MM.1S (cell line): ENCODE data around the gene L3MBTL4.
"Not testable (repeated sequence)": the region's sequence is repeated elsewhere in the genome, so short reads cannot be mapped to it uniquely, and the experiment has no call there.

Experiments used
- DNase-seq: peaks from one replicate; pipeline ENCODE4 v3.0.0-alpha.2; 2015
- H2AFZ ChIP-seq: fragments of 300-600 bp; sonication (generic); 2 replicates; pipeline ENCODE4 v1.6.0; 2016; ENCODE audit warnings: antibody characterized with exemption, low read length
- H3F3A ChIP-seq: fragments of 300-600 bp; sonication (generic); 2 replicates; pipeline ENCODE4 v1.6.1; 2016; ENCODE audit warnings: mild to moderate bottlenecking, antibody characterized with exemption, low read length, moderate library complexity, mixed read lengths; ENCODE audit not compliant: insufficient read depth
- H3K27ac ChIP-seq: fragments of 300-600 bp; sonication (generic); 2 replicates; pipeline ENCODE4 v1.5.1; 2016; ENCODE audit warnings: mild to moderate bottlenecking, low read length
- H3K27me3 ChIP-seq: fragments of 300-600 bp; sonication (generic); replicated peaks from 2 replicates; pipeline ENCODE4 v1.6.0; 2016; ENCODE audit warnings: low read length; ENCODE audit not compliant: insufficient read depth
- H3K36me3 ChIP-seq: fragments of 300-600 bp; sonication (generic); replicated peaks from 2 replicates; pipeline ENCODE4 v1.6.1; 2016; ENCODE audit warnings: mild to moderate bottlenecking, low read length, mixed read lengths; ENCODE audit not compliant: insufficient read depth
- H3K4me1 ChIP-seq: fragments of 300-600 bp; sonication (generic); 2 replicates; pipeline ENCODE4 v1.6.1; 2016; ENCODE audit warnings: low read length, mixed read lengths
- H3K4me2 ChIP-seq: fragments of 300-600 bp; sonication (generic); 2 replicates; pipeline ENCODE4 v1.6.0; 2016; ENCODE audit warnings: low read depth, low read length
- H3K4me3 ChIP-seq: fragments of 300-600 bp; sonication (generic); 2 replicates; pipeline ENCODE4 v1.5.1; 2016; ENCODE audit warnings: low read length, mixed read lengths
- H3K79me2 ChIP-seq: fragments of 300-600 bp; sonication (generic); 2 replicates; pipeline ENCODE4 v1.6.1; 2016; ENCODE audit warnings: mixed run types, low read length, mixed read lengths
- H3K9ac ChIP-seq: fragments of 300-600 bp; sonication (generic); 2 replicates; pipeline ENCODE4 v1.6.1; 2016; ENCODE audit warnings: low read length, mixed read lengths
- H3K9me2 ChIP-seq: fragments of 300-600 bp; sonication (generic); replicated peaks from 2 replicates; pipeline ENCODE4 v1.6.1; 2016; ENCODE audit warnings: mild to moderate bottlenecking, low read length, mixed read lengths; ENCODE audit not compliant: insufficient read depth
- H3K9me3 ChIP-seq: fragments of 300-600 bp; sonication (generic); replicated peaks from 2 replicates; pipeline ENCODE4 v1.6.1; 2016; ENCODE audit warnings: mild to moderate bottlenecking, low read length, mixed read lengths; ENCODE audit not compliant: insufficient read depth
- H4K20me1 ChIP-seq: fragments of 300-600 bp; sonication (generic); 2 replicates; pipeline ENCODE4 v1.6.1; 2016; ENCODE audit warnings: mild to moderate bottlenecking, low read length, moderate library complexity, mixed read lengths; ENCODE audit not compliant: insufficient read depth
- CTCF ChIP-seq: fragments of 300-600 bp; sonication (generic); IDR thresholded peaks from 2 replicates; pipeline ENCODE4 v1.5.1; 2016; ENCODE audit warnings: antibody characterized with exemption, low read length, mixed read lengths
- EZH2 ChIP-seq: fragments of 300-600 bp; sonication (generic); optimal IDR thresholded peaks from 2 replicates; pipeline ENCODE3; 2017; ENCODE audit warnings: low read depth, mild to moderate bottlenecking, antibody characterized with exemption, low read length, mixed read lengths
- EZH2phosphoT487 ChIP-seq: fragments of 300-600 bp; sonication (generic); IDR thresholded peaks from 2 replicates; pipeline ENCODE4 v1.6.1; 2018; ENCODE audit warnings: antibody characterized with exemption, low read length

Gene L3MBTL4

GRCh38 chr18:6270771-6271216 lies 143.9 kb downstream of the L3MBTL4 start:
- Histone ChIP-seq H3K4me1 (no peaks in the 10 kb centered on the region), H3K9me3 (no peaks in the 10 kb centered on the region)
- no peak for TF ChIP-seq EZH2

GRCh38 chr18:6269660-6270332 lies 144.9 kb downstream of the L3MBTL4 start:
- H3K9me2 ChIP-seq = no peaks in the 10 kb centered on the region
- H3K4me2 ChIP-seq = no peak overlapping the region
- no peaks in the 10 kb centered on the region for H3K4me1 ChIP-seq
- H4K20me1 ChIP-seq = no peaks in the 10 kb centered on the region
- no peak overlapping the region for H2AFZ ChIP-seq
- TF ChIP-seq EZH2phosphoT487 (no peak), EZH2 (no peak), CTCF (no peak)
- H3K4me3 ChIP-seq = no peak overlapping the region
- no peaks in the 10 kb centered on the region for H3K9me3 ChIP-seq
- no peaks in the 10 kb centered on the region for H3F3A ChIP-seq
- no peak for DNase-seq
- H3K36me3 ChIP-seq = no peaks in the 10 kb centered on the region
- no peaks in the 10 kb centered on the region for H3K79me2 ChIP-seq
- H3K27ac ChIP-seq = no peak overlapping the region
- no peaks in the 10 kb centered on the region for H3K27me3 ChIP-seq
- H3K9ac ChIP-seq = no peak overlapping the region

More at GRCh38 chr18:6270771-6271216, 143.9 kb downstream of the L3MBTL4 start:
- no peak overlapping the region for H3K4me2 ChIP-seq
- H3K9ac ChIP-seq = no peak overlapping the region
- no peaks in the 10 kb centered on the region for H4K20me1 ChIP-seq
- H3K4me3 ChIP-seq = no peak overlapping the region
- H3F3A ChIP-seq = no peaks in the 10 kb centered on the region
- H3K27ac ChIP-seq = no peak overlapping the region
- H2AFZ ChIP-seq = no peak overlapping the region
- H3K9me2 ChIP-seq = no peaks in the 10 kb centered on the region
- no peaks in the 10 kb centered on the region for H3K27me3 ChIP-seq
- DNase-seq = no peak
- no peaks in the 10 kb centered on the region for H3K79me2 ChIP-seq
- no peaks in the 10 kb centered on the region for H3K36me3 ChIP-seq

GRCh38 chr18:6266212-6266611 lies 148.5 kb downstream of the L3MBTL4 start:
- Histone ChIP-seq H3K79me2 (no peaks in the 10 kb centered on the region), H3K4me3 (no peak overlapping the region), H3K9me3 (no peaks in the 10 kb centered on the region), H3K27me3 (no peaks in the 10 kb centered on the region), H2AFZ (no peak overlapping the region), H4K20me1 (no peaks in the 10 kb centered on the region), H3K4me1 (no peaks in the 10 kb centered on the region), H3K9me2 (no peaks in the 10 kb centered on the region), H3K9ac (no peak overlapping the region), H3F3A (no peaks in the 10 kb centered on the region), H3K27ac (no peak overlapping the region), H3K4me2 (no peak overlapping the region), H3K36me3 (no peaks in the 10 kb centered on the region)
- DNase-seq = no peak
- TF ChIP-seq CTCF (no peak), EZH2 (no peak), EZH2phosphoT487 (no peak)

- Histone ChIP-seq H4K20me1 (no peaks in the 10 kb centered on the region), H3F3A (no peaks in the 10 kb centered on the region), H3K9me3 (no peaks in the 10 kb centered on the region), H3K79me2 (no peaks in the 10 kb centered on the region), H3K9ac (no peak overlapping the region), H3K27ac (no peak overlapping the region), H3K27me3 (no peaks in the 10 kb centered on the region), H3K4me2 (no peak overlapping the region), H2AFZ (no peak overlapping the region), H3K36me3 (no peaks in the 10 kb centered on the region), H3K4me1 (no peaks in the 10 kb centered on the region), H3K4me3 (no peak overlapping the region), H3K9me2 (no peaks in the 10 kb centered on the region)
- TF ChIP-seq EZH2phosphoT487 (no peak), EZH2 (no peak), CTCF (no peak)
- DNase-seq = no peak
Observed at GRCh38 chr18:6261938-6262337, 152.8 kb downstream of the L3MBTL4 start.

- H3K79me2 ChIP-seq, H3K4me2 ChIP-seq, H3K27me3 ChIP-seq, H3K4me1 ChIP-seq, H3K9ac ChIP-seq, DNase-seq, H2AFZ ChIP-seq, H3K36me3 ChIP-seq, H4K20me1 ChIP-seq, H3K9me3 ChIP-seq, H3K4me3 ChIP-seq, H3F3A ChIP-seq, H3K27ac ChIP-seq, H3K9me2 ChIP-seq: not testable (repeated sequence)
Observed at GRCh38 chr18:6259324-6259723, 155.4 kb downstream of the L3MBTL4 start.
